Measurements from ENCODE around the gene KRTAP12-3. TPM values are rescaled to one million over a fixed set of nuclear protein-coding genes. Genes with fewer than 3 reads are reported as not detected.
A peak's percentile ranks its signal among the peaks of the same experiment; 100 is the strongest.
"Not testable (repeated sequence)": the region's sequence is repeated elsewhere in the genome, so short reads cannot be mapped to it uniquely, and the experiment has no call there.

KRTAP12-3 gene
- polyA plus RNA-seq, 3 donors from 2014 or later, result 1.3 TPM; not detected in 2

- Mint-ChIP-seq H3K9me3 (peaks cover 0 to 3% (median 0%) of the 10 kb centered on the region in 6 donors), H3K27ac (peak overlapping the region in 1 of 6 donors; percentile 37), H3K4me1 (peaks cover 6 to 7% of the 10 kb centered on the region in 2 donors), H3K36me3 (no peaks in the 10 kb centered on the region), H3K27me3 (ENCODE audit: low read depth in 3 of 3) (peaks cover 2 to 11% (median 10%) of the 10 kb centered on the region in 3 donors), H3K4me3 (no peak overlapping the region)
- DNase-seq, result no peak
These were observed 28.5 kb downstream of the KRTAP12-3 start for GRCh38 chr21:44686000-44686781.

- Mint-ChIP-seq H3K36me3 (no peaks in the 10 kb centered on the region), H3K27me3 (ENCODE audit: low read depth in 3 of 3) (peaks cover 2 to 10% (median 9%) of the 10 kb centered on the region in 3 donors), H3K27ac (no peak overlapping the region), H3K4me1 (peaks cover 6 to 7% of the 10 kb centered on the region in 2 donors), H3K9me3 (peaks cover 0 to 3% (median 0%) of the 10 kb centered on the region in 6 donors), H3K4me3 (no peak overlapping the region)
- DNase-seq, result no peak
These were observed 29.3 kb downstream of the KRTAP12-3 start for GRCh38 chr21:44686843-44687561.

GRCh38 chr21:44687671-44688070 is 29.9 kb downstream of the KRTAP12-3 start:
- Mint-ChIP-seq H3K27me3 (ENCODE audit: low read depth in 3 of 3) (peaks cover 5 to 6% (median 5%) of the 10 kb centered on the region in 3 donors), H3K4me3 (no peak overlapping the region), H3K4me1 (peaks cover 6 to 7% of the 10 kb centered on the region in 2 donors), H3K36me3 (peaks cover 0 to 3% (median 0%) of the 10 kb centered on the region in 3 donors), H3K9me3 (peaks cover 0 to 9% (median 4%) of the 10 kb centered on the region in 6 donors), H3K27ac (no peak overlapping the region)
- no peak for DNase-seq

- H3K4me3 Mint-ChIP-seq; H3K36me3 Mint-ChIP-seq; H3K27me3 Mint-ChIP-seq (ENCODE audit: low read depth in 3 of 3); DNase-seq: not testable (repeated sequence)
- Mint-ChIP-seq H3K9me3 (peaks cover 0 to 18% (median 6%) of the 10 kb centered on the region in 6 donors), H3K27ac (peak overlapping the region in 1 of 6 donors; percentile 64), H3K4me1 (peaks cover 7 to 12% of the 10 kb centered on the region in 2 donors)
These were observed 32.0 kb downstream of the KRTAP12-3 start for GRCh38 chr21:44689740-44690139.

GRCh38 chr21:44691686-44692085 is 34.0 kb downstream of the KRTAP12-3 start:
- Mint-ChIP-seq H3K36me3 (peaks cover 0 to 7% (median 4%) of the 10 kb centered on the region in 3 donors), H3K27ac (no peak overlapping the region), H3K9me3 (peaks cover 0 to 18% (median 6%) of the 10 kb centered on the region in 6 donors), H3K27me3 (ENCODE audit: low read depth in 3 of 3) (peaks cover 4 to 11% (median 5%) of the 10 kb centered on the region in 3 donors), H3K4me3 (no peak overlapping the region), H3K4me1 (peaks cover 0 to 5% of the 10 kb centered on the region in 2 donors)
- DNase-seq, result no peak

GRCh38 chr21:44692798-44693512 is 35.2 kb downstream of the KRTAP12-3 start:
- H3K27ac Mint-ChIP-seq, result no peak overlapping the region
- peaks cover 5 to 9% (median 7%) of the 10 kb centered on the region in 3 donors for H3K27me3 Mint-ChIP-seq (ENCODE audit: low read depth in 3 of 3)
- peaks cover 0 to 7% of the 10 kb centered on the region in 2 donors for H3K4me1 Mint-ChIP-seq
- no peak overlapping the region for H3K4me3 Mint-ChIP-seq
- H3K9me3 Mint-ChIP-seq, result peaks cover 0 to 18% (median 6%) of the 10 kb centered on the region in 6 donors
- H3K36me3 Mint-ChIP-seq, result peaks cover 0 to 7% (median 4%) of the 10 kb centered on the region in 3 donors
- DNase-seq, result no peak

GRCh38 chr21:44694776-44695175 is 37.0 kb downstream of the KRTAP12-3 start:
- no peak for DNase-seq
- H3K4me1 Mint-ChIP-seq, result peaks cover 0 to 8% of the 10 kb centered on the region in 2 donors
- peak overlapping the region in 1 of 5 donors; percentile 45 for H3K4me3 Mint-ChIP-seq
- H3K9me3 Mint-ChIP-seq, result peaks cover 0 to 18% (median 6%) of the 10 kb centered on the region in 6 donors
- peaks cover 4 to 14% (median 10%) of the 10 kb centered on the region in 3 donors for H3K27me3 Mint-ChIP-seq (ENCODE audit: low read depth in 3 of 3)
- H3K27ac Mint-ChIP-seq, result peak overlapping the region in 1 of 6 donors; percentile 24
- H3K36me3 Mint-ChIP-seq, result peaks cover 0 to 7% (median 4%) of the 10 kb centered on the region in 3 donors

GRCh38 chr21:44695184-44695583 is 37.5 kb downstream of the KRTAP12-3 start:
- peaks cover 0 to 18% (median 6%) of the 10 kb centered on the region in 6 donors for H3K9me3 Mint-ChIP-seq
- peaks cover 4 to 16% (median 10%) of the 10 kb centered on the region in 3 donors for H3K27me3 Mint-ChIP-seq (ENCODE audit: low read depth in 3 of 3)
- peaks cover 0 to 7% (median 4%) of the 10 kb centered on the region in 3 donors for H3K36me3 Mint-ChIP-seq
- no peak for DNase-seq
- H3K4me1 Mint-ChIP-seq, result peaks cover 0 to 8% of the 10 kb centered on the region in 2 donors
- H3K27ac Mint-ChIP-seq, result no peak overlapping the region
- H3K4me3 Mint-ChIP-seq, result no peak overlapping the region

GRCh38 chr21:44695641-44696040 is 37.9 kb downstream of the KRTAP12-3 start:
- H3K4me3 Mint-ChIP-seq, result no peak overlapping the region

GRCh38 chr21:44696572-44696971 is 38.8 kb downstream of the KRTAP12-3 start:
- Mint-ChIP-seq H3K36me3 (peaks cover 0 to 7% (median 4%) of the 10 kb centered on the region in 3 donors), H3K27ac (no peak overlapping the region), H3K9me3 (peaks cover 0 to 18% (median 6%) of the 10 kb centered on the region in 6 donors), H3K27me3 (ENCODE audit: low read depth in 3 of 3) (peaks cover 8 to 19% (median 10%) of the 10 kb centered on the region in 3 donors), H3K4me3 (no peak overlapping the region), H3K4me1 (peaks cover 0 to 8% of the 10 kb centered on the region in 2 donors)
- no peak for DNase-seq

More at GRCh38 chr21:44695641-44696040, 37.9 kb downstream of the KRTAP12-3 start:
- Mint-ChIP-seq H3K9me3 (peaks cover 0 to 18% (median 6%) of the 10 kb centered on the region in 6 donors), H3K4me1 (peaks cover 0 to 8% of the 10 kb centered on the region in 2 donors), H3K27ac (no peak overlapping the region), H3K36me3 (peaks cover 0 to 7% (median 4%) of the 10 kb centered on the region in 3 donors), H3K27me3 (ENCODE audit: low read depth in 3 of 3) (peaks cover 5 to 16% (median 10%) of the 10 kb centered on the region in 3 donors)
- no peak for DNase-seq

GRCh38 chr21:44697172-44697810 is 39.6 kb downstream of the KRTAP12-3 start, which contains the start of gene KRTAP10-12:
TSS of gene KRTAP10-12 (plus strand) at chr21:44697172. CDS start at chr21:44697202, 30 bp downstream.
- H3K4me1 Mint-ChIP-seq, H3K4me3 Mint-ChIP-seq, DNase-seq, H3K36me3 Mint-ChIP-seq: not testable (repeated sequence)
- peaks cover 0 to 13% (median 5%) of the 10 kb centered on the region in 6 donors for H3K9me3 Mint-ChIP-seq
- peaks cover 8 to 23% (median 8%) of the 10 kb centered on the region in 3 donors for H3K27me3 Mint-ChIP-seq (ENCODE audit: low read depth in 3 of 3)
- peak within 1 kb of the TSS in 1 of 6 donors; percentile 55 for H3K27ac Mint-ChIP-seq

- peak overlapping the region in 1 of 6 donors; percentile 55 for H3K27ac Mint-ChIP-seq
- H3K36me3 Mint-ChIP-seq, result peaks cover 0 to 4% (median 0%) of the 10 kb centered on the region in 3 donors
These were observed 40.3 kb downstream of the KRTAP12-3 start for GRCh38 chr21:44697811-44698734.

More at GRCh38 chr21:44697811-44698734, 40.3 kb downstream of the KRTAP12-3 start:
- H3K4me3 Mint-ChIP-seq, result no peak overlapping the region
- no peak for DNase-seq
- H3K9me3 Mint-ChIP-seq, result peaks cover 0 to 5% (median 0%) of the 10 kb centered on the region in 6 donors
- H3K27me3 Mint-ChIP-seq (ENCODE audit: low read depth in 3 of 3), result peaks cover 8 to 24% (median 8%) of the 10 kb centered on the region in 3 donors
- H3K4me1 Mint-ChIP-seq, result peaks cover 0 to 8% of the 10 kb centered on the region in 2 donors

Measured in immature natural killer cell (primary cell).